ENCODE data around the gene RPTOR.

DNA sequence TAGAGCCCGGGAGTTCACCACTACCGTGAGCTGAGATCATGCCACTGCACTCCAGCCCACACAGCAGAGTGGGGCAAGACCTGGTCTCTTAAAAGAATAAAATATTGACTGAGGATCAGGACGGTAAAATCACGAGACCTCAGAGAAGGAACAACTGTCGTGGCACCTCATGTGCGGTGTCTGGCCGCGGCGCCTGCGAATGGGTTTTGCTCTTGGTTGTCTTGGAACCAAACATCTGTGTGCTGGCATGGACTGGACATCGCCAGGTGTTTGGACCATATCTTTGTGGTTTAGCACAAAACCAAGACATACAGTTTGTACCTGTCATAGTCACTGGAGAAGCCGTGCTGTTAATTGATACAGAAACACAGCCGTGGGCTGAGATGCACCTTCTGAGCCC, 234.1 kb downstream of the RPTOR start:
- no peak for TF ChIP-seq POLR2A (IDR thresholded peaks at IDR 0.05)
- TF ChIP-seq, protein P1, sequence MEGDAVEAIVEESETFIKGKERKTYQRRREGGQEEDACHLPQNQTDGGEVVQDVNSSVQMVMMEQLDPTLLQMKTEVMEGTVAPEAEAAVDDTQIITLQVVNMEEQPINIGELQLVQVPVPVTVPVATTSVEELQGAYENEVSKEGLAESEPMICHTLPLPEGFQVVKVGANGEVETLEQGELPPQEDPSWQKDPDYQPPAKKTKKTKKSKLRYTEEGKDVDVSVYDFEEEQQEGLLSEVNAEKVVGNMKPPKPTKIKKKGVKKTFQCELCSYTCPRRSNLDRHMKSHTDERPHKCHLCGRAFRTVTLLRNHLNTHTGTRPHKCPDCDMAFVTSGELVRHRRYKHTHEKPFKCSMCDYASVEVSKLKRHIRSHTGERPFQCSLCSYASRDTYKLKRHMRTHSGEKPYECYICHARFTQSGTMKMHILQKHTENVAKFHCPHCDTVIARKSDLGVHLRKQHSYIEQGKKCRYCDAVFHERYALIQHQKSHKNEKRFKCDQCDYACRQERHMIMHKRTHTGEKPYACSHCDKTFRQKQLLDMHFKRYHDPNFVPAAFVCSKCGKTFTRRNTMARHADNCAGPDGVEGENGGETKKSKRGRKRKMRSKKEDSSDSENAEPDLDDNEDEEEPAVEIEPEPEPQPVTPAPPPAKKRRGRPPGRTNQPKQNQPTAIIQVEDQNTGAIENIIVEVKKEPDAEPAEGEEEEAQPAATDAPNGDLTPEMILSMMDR (IDR thresholded peaks at IDR 0.05), result no peak
